ENCODE results near the gene HOXD4. TPM values are rescaled to one million over a fixed set of nuclear protein-coding genes. Genes with fewer than 3 reads are reported as not detected.

The HOXD4 gene
- total and polyA plus RNA-seq, 10 of the 15 experiments (the other 5 are each of a cell fraction or from before 2014, with no cell fraction given), result 0.07 TPM; not detected in 9

- TF ChIP-seq ZNF687 (IDR thresholded peaks at IDR 0.05), result no peak
- TF ChIP-seq E2F8 (IDR thresholded peaks at IDR 0.05; ENCODE audit: low read depth, partially characterized antibody), result no peak
- no peak for TF ChIP-seq PAX8 (IDR thresholded peaks at IDR 0.05)
- TF ChIP-seq REST (IDR thresholded peaks at IDR 0.05; ENCODE audit: low read depth, low read length), result no peak
- TF ChIP-seq POLR2AphosphoS5 (IDR thresholded peaks at IDR 0.05; ENCODE audit: low read length), result no peak
- no peak for TF ChIP-seq HDAC6 (IDR thresholded peaks at IDR 0.05; ENCODE audit: unreplicated experiment)
- TF ChIP-seq HDAC2 (IDR thresholded peaks at IDR 0.05), result no peak
- no peak for TF ChIP-seq MAX (IDR thresholded peaks at IDR 0.05; ENCODE audit: low read depth, low read length)
- no peak for TF ChIP-seq ELK1 (IDR thresholded peaks at IDR 0.05; ENCODE audit: low read depth, low read length)
These were observed 23.1 kb downstream of the HOXD4 start (continued) for GRCh38 chr2:176174382-176174823.
